Adipose tissue (tissue), 3 donors: ENCODE results near the gene PHYH. TPM values are rescaled to one million over a fixed set of nuclear protein-coding genes. Genes with fewer than 3 reads are reported as not detected.
A peak's percentile ranks its signal among the peaks of the same experiment; 100 is the strongest.
"Not testable (repeated sequence)": the region's sequence is repeated elsewhere in the genome, so short reads cannot be mapped to it uniquely, and the experiment has no call there.

Source experiments
- H3K27ac ChIP-seq: one replicate; pipeline ENCODE4 v1.5.1; 2013; ENCODE audit warnings: low read depth, low read length
- WGBS, 3 donors: extraction: QIAGEN DNeasy Blood & Tissue Kit; methylation state at CpG; one replicate each; pipeline ENCODE4 v1.1.7; 2013; 5-methylcytosine and 5-hydroxymethylcytosine counted together
- polyA plus RNA-seq, 3 donors: library from polyadenylated mRNA; stranded (reverse); fragments of 200-250 nt; gene quantifications; one replicate each; pipeline ENCODE4 v1.2.3, GENCODE V29; 2013
- donor health status: healthy with polysubstance abuse.
- donor health status: Bipolar disorder and iron deficiency.
- donor health status: healthy.

Gene PHYH
- polyA plus RNA-seq, result 10 to 100 TPM; 16.2 to 71.3 (median 52.1) TPM

GRCh38 chr10:13299437-13300287 is at the start of gene PHYH:
TSS of gene PHYH (minus strand) at chr10:13300064. CDS start at chr10:13300042, 22 bp downstream.
- WGBS, 3 donors, result 0 to 1% (median 0%) methylated on average over 71 to 88 of the region's 88 CpGs

GRCh38 chr10:13348216-13349017 is 48.6 kb upstream of the PHYH start, which contains the start of gene SEPHS1:
TSS of gene SEPHS1 (minus strand) at chr10:13348293. CDS start at chr10:13344950, 3,343 bp downstream.
- peak within 1 kb of the TSS; percentile 74 for H3K27ac ChIP-seq
- 0% methylated on average over 62 to 65 of the region's 65 CpGs for WGBS, 3 donors

More at GRCh38 chr10:13299437-13300287, at the start of gene PHYH:
- H3K27ac ChIP-seq, result peak within 1 kb of the TSS; percentile 99

GRCh38 chr10:13347500-13348156 is 47.8 kb upstream of the PHYH start:
- H3K27ac ChIP-seq, result peak overlapping the region; percentile 74
- 0 to 1% (median 0%) methylated on average over 19 to 93 of the region's 109 CpGs for WGBS, 3 donors

GRCh38 chr10:13347043-13347499 is 47.2 kb upstream of the PHYH start:
- 0 to 1% (median 1%) methylated on average over 42 to 47 of the region's 47 CpGs for WGBS, 3 donors
- peak overlapping the region; percentile 74 for H3K27ac ChIP-seq

GRCh38 chr10:13346283-13347042 is 46.6 kb upstream of the PHYH start:
- WGBS, 3 donors, result 9 to 23% (median 15%) methylated on average over 18 of the region's 18 CpGs

GRCh38 chr10:13340626-13341376 is 40.9 kb upstream of the PHYH start:
- WGBS, 3 donors, result 88 to 92% (median 90%) methylated on average over 12 of the region's 12 CpGs
- H3K27ac ChIP-seq, result no peak overlapping the region

More at GRCh38 chr10:13346283-13347042, 46.6 kb upstream of the PHYH start:
- H3K27ac ChIP-seq, result no peak overlapping the region

- H3K27ac ChIP-seq, result no peak overlapping the region
- WGBS, 3 donors, result 76 to 80% (median 76%) methylated on average over 9 of the region's 9 CpGs
Observed at GRCh38 chr10:13340068-13340467, 40.2 kb upstream of the PHYH start.

- no peak overlapping the region for H3K27ac ChIP-seq
- 41 to 74% (median 51%) methylated on average over 10 of the region's 10 CpGs for WGBS, 3 donors
Observed at GRCh38 chr10:13338390-13339110, 38.7 kb upstream of the PHYH start.

- no peak overlapping the region for H3K27ac ChIP-seq
- WGBS, 3 donors, result 82 to 91% (median 89%) methylated on average over 6 of the region's 6 CpGs
Observed at GRCh38 chr10:13337827-13338196, 37.9 kb upstream of the PHYH start.

- no peak overlapping the region for H3K27ac ChIP-seq
- 80 to 96% (median 93%) methylated on average over 4 of the region's 4 CpGs for WGBS, 3 donors
Observed at GRCh38 chr10:13337128-13337826, 37.4 kb upstream of the PHYH start.

- H3K27ac ChIP-seq, result no peak overlapping the region
- 88 to 92% (median 92%) methylated on average over 9 of the region's 9 CpGs for WGBS, 3 donors
Observed at GRCh38 chr10:13335881-13336280, 36.0 kb upstream of the PHYH start.

- no peak overlapping the region for H3K27ac ChIP-seq
- WGBS, 3 donors, result 97 to 100% (median 100%) methylated on average over 2 of the region's 2 CpGs
Observed at GRCh38 chr10:13334556-13334955, 34.7 kb upstream of the PHYH start.

- 93 to 94% (median 94%) methylated on average over 5 of the region's 5 CpGs for WGBS, 3 donors
- H3K27ac ChIP-seq, result no peak overlapping the region
Observed at GRCh38 chr10:13331646-13332045, 31.8 kb upstream of the PHYH start.

- WGBS, 3 donors, result 97 to 99% (median 97%) methylated on average over 8 of the region's 8 CpGs
- not testable (repeated sequence) for H3K27ac ChIP-seq
Observed at GRCh38 chr10:13330980-13331379, 31.1 kb upstream of the PHYH start.

- 92% methylated on average over 3 of the region's 3 CpGs for WGBS, 3 donors
- no peak overlapping the region for H3K27ac ChIP-seq
Observed at GRCh38 chr10:13329565-13329964, 29.7 kb upstream of the PHYH start.

- WGBS, 3 donors, result 74 to 89% (median 77%) methylated on average over 10 of the region's 10 CpGs
- no peak overlapping the region for H3K27ac ChIP-seq
Observed at GRCh38 chr10:13328613-13329012, 28.7 kb upstream of the PHYH start.
